CD4-positive, alpha-beta T cell treated with Interleukin-10 for 1 hour (primary cell): ENCODE measurements around the gene TMTC3.
"Not testable (repeated sequence)": the region's sequence is repeated elsewhere in the genome, so short reads cannot be mapped to it uniquely, and the experiment has no call there.

Experiments used
- DNase-seq: peaks from one replicate; pipeline ENCODE4 v3.0.0-alpha.2; 2020

The TMTC3 gene

GRCh38 chr12:88167384-88167783 lies 25.3 kb downstream of the TMTC3 start:
- DNase-seq = no peak

GRCh38 chr12:88172844-88173407 lies 30.8 kb downstream of the TMTC3 start:
- no peak for DNase-seq

- no peak for DNase-seq
These were observed 33.4 kb downstream of the TMTC3 start for GRCh38 chr12:88175544-88175943.

GRCh38 chr12:88179436-88180014 lies 37.4 kb downstream of the TMTC3 start:
- no peak for DNase-seq

- DNase-seq = no peak
These were observed 39.8 kb downstream of the TMTC3 start for GRCh38 chr12:88181881-88182280.

- DNase-seq = no peak
These were observed 40.3 kb downstream of the TMTC3 start for GRCh38 chr12:88182416-88182815.

- DNase-seq = no peak
These were observed 42.1 kb downstream of the TMTC3 start for GRCh38 chr12:88184196-88184595.

GRCh38 chr12:88185279-88185678 lies 43.2 kb downstream of the TMTC3 start:
- DNase-seq = no peak

GRCh38 chr12:88185988-88186387 lies 43.9 kb downstream of the TMTC3 start:
- no peak for DNase-seq

GRCh38 chr12:88187571-88187970 lies 45.5 kb downstream of the TMTC3 start:
- no peak for DNase-seq

- no peak for DNase-seq
These were observed 46.1 kb downstream of the TMTC3 start for GRCh38 chr12:88188180-88188579.

GRCh38 chr12:88192426-88192825 lies 50.3 kb downstream of the TMTC3 start:
- DNase-seq = no peak

- DNase-seq = no peak
These were observed 52.8 kb downstream of the TMTC3 start for GRCh38 chr12:88194868-88195267.

GRCh38 chr12:88200029-88200428 lies 57.9 kb downstream of the TMTC3 start:
- DNase-seq = no peak

- no peak for DNase-seq
These were observed 60.4 kb downstream of the TMTC3 start for GRCh38 chr12:88202500-88202899.

- no peak for DNase-seq
These were observed 64.5 kb downstream of the TMTC3 start for GRCh38 chr12:88206601-88207000.

GRCh38 chr12:88207921-88208620 lies 66.0 kb downstream of the TMTC3 start:
- DNase-seq = no peak

- DNase-seq = no peak
These were observed 66.6 kb downstream of the TMTC3 start for GRCh38 chr12:88208661-88209060.

GRCh38 chr12:88210311-88210710 lies 68.2 kb downstream of the TMTC3 start:
- not testable (repeated sequence) for DNase-seq

GRCh38 chr12:88218293-88218692 lies 76.2 kb downstream of the TMTC3 start:
- DNase-seq = no peak

GRCh38 chr12:88219861-88220260 lies 77.8 kb downstream of the TMTC3 start:
- DNase-seq = no peak

GRCh38 chr12:88223519-88223918 lies 81.4 kb downstream of the TMTC3 start:
- no peak for DNase-seq

- DNase-seq = no peak
These were observed 83.7 kb downstream of the TMTC3 start for GRCh38 chr12:88225776-88226175.

GRCh38 chr12:88227263-88227662 lies 85.2 kb downstream of the TMTC3 start:
- no peak for DNase-seq

- DNase-seq = no peak
These were observed 85.8 kb downstream of the TMTC3 start for GRCh38 chr12:88227871-88228270.
